Measurements from ENCODE around the gene DUSP12. TPM values are rescaled to one million over a fixed set of nuclear protein-coding genes. Genes with fewer than 3 reads are reported as not detected.

The DUSP12 gene
- total RNA-seq, 1 experiment from 2014 or later = 31.6 TPM

DNA sequence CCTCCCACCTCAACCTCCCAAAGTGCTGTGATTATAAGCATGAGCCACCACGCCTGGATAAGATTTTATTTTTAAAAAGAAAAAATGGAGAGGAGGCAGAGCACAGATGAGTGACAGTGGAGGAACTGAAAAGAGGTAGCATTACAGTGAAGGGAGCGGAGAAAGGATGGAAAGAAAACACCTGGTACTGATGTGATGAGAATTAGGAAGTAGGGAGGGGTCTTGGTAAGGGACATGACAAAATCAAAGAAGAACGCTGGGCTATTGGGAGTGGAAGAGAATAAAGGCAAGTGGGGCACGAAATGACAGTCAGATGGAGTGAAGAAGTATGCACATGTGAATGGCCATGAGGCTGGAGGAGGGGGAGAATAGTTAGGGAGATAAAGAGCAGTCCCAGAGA lies 40.2 kb upstream of the DUSP12 start:
- ChIA-PET CTCF (no interaction called here), RAD21 (ENCODE audit: low non-redundant PET in 1 of 2, low total read pairs in 2 of 2, uncharacterized antibody in 2 of 2, unreplicated experiment in 2 of 2) (no interaction called here), POLR2A (no interaction called here)
- no peak overlapping the region for H3K4me2 ChIP-seq (ENCODE audit: low read length)
- H3K36me3 ChIP-seq (ENCODE audit: control insufficient read depth in 1 of 2, insufficient read depth in 2 of 2, low read length in 2 of 2) = no peaks in the 10 kb centered on the region
- no peak for TF ChIP-seq YY1 (IDR thresholded peaks at IDR 0.05; ENCODE audit: extremely low read depth, insufficient replicate concordance, low read depth, low read length)
- TF ChIP-seq, protein P1, sequence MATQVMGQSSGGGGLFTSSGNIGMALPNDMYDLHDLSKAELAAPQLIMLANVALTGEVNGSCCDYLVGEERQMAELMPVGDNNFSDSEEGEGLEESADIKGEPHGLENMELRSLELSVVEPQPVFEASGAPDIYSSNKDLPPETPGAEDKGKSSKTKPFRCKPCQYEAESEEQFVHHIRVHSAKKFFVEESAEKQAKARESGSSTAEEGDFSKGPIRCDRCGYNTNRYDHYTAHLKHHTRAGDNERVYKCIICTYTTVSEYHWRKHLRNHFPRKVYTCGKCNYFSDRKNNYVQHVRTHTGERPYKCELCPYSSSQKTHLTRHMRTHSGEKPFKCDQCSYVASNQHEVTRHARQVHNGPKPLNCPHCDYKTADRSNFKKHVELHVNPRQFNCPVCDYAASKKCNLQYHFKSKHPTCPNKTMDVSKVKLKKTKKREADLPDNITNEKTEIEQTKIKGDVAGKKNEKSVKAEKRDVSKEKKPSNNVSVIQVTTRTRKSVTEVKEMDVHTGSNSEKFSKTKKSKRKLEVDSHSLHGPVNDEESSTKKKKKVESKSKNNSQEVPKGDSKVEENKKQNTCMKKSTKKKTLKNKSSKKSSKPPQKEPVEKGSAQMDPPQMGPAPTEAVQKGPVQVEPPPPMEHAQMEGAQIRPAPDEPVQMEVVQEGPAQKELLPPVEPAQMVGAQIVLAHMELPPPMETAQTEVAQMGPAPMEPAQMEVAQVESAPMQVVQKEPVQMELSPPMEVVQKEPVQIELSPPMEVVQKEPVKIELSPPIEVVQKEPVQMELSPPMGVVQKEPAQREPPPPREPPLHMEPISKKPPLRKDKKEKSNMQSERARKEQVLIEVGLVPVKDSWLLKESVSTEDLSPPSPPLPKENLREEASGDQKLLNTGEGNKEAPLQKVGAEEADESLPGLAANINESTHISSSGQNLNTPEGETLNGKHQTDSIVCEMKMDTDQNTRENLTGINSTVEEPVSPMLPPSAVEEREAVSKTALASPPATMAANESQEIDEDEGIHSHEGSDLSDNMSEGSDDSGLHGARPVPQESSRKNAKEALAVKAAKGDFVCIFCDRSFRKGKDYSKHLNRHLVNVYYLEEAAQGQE (IDR thresholded peaks at IDR 0.05; ENCODE audit: low read depth) = no peak
- no peak for TF ChIP-seq POLR2AphosphoS5 (IDR thresholded peaks at IDR 0.05; ENCODE audit: low read depth, low read length)
- TF ChIP-seq MAX (IDR thresholded peaks at IDR 0.05) = no peak
- TF ChIP-seq FOSL1 (IDR thresholded peaks at IDR 0.05; ENCODE audit: low read depth) = no peak
- TF ChIP-seq ATF3 (IDR thresholded peaks at IDR 0.05) = no peak
- no peak for TF ChIP-seq ZBTB33 (IDR thresholded peaks at IDR 0.05; ENCODE audit: extremely low read depth, insufficient replicate concordance, low read length)
- no peak for TF ChIP-seq POLR2A (IDR thresholded peaks at IDR 0.05; ENCODE audit: borderline replicate concordance, extremely low read depth, insufficient read depth, insufficient read length)
- TF ChIP-seq ZNF274 (IDR thresholded peaks at IDR 0.05; ENCODE audit: low read depth, low read length) = no peak
- TF ChIP-seq ELF1 (IDR thresholded peaks at IDR 0.05; ENCODE audit: borderline replicate concordance, low read depth) = no peak
- no peak for TF ChIP-seq SRF (IDR thresholded peaks at IDR 0.05; ENCODE audit: low read depth)
- no peak for TF ChIP-seq JUND (IDR thresholded peaks at IDR 0.05)
- no peak for TF ChIP-seq SIN3A (IDR thresholded peaks at IDR 0.05; ENCODE audit: low read depth)
- no peak for TF ChIP-seq EZH2 (IDR thresholded peaks at IDR 0.05)
- no peak for TF ChIP-seq EZH2phosphoT487 (IDR thresholded peaks at IDR 0.05; ENCODE audit: borderline replicate concordance)
- no peak for TF ChIP-seq TCF7L2 (IDR thresholded peaks at IDR 0.05; ENCODE audit: borderline replicate concordance, extremely low read depth, insufficient read depth, insufficient read length)
- TF ChIP-seq, protein P2, sequence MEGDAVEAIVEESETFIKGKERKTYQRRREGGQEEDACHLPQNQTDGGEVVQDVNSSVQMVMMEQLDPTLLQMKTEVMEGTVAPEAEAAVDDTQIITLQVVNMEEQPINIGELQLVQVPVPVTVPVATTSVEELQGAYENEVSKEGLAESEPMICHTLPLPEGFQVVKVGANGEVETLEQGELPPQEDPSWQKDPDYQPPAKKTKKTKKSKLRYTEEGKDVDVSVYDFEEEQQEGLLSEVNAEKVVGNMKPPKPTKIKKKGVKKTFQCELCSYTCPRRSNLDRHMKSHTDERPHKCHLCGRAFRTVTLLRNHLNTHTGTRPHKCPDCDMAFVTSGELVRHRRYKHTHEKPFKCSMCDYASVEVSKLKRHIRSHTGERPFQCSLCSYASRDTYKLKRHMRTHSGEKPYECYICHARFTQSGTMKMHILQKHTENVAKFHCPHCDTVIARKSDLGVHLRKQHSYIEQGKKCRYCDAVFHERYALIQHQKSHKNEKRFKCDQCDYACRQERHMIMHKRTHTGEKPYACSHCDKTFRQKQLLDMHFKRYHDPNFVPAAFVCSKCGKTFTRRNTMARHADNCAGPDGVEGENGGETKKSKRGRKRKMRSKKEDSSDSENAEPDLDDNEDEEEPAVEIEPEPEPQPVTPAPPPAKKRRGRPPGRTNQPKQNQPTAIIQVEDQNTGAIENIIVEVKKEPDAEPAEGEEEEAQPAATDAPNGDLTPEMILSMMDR (IDR thresholded peaks at IDR 0.05 in 2 of 3, conservative IDR thresholded peaks at IDR 0.05 in 1 of 3; ENCODE audit: borderline replicate concordance in 1 of 3, insufficient read depth in 1 of 3, low read depth in 2 of 3, low read length in 2 of 3) = no peak
- TF ChIP-seq CBX3 (IDR thresholded peaks at IDR 0.05; ENCODE audit: low read depth) = no peak
- no peak for TF ChIP-seq EGR1 (IDR thresholded peaks at IDR 0.05; ENCODE audit: low read depth)
- H3K9me3 ChIP-seq (ENCODE audit: control insufficient read depth in 1 of 2, insufficient read depth in 1 of 2, low read depth in 1 of 2, low read length in 2 of 2) = no peaks in the 10 kb centered on the region
- H3K9me2 ChIP-seq (ENCODE audit: insufficient read depth) = no peaks in the 10 kb centered on the region
- H3K27ac ChIP-seq (ENCODE audit: low read depth, low read length) = no peak overlapping the region
- no peak overlapping the region for H2AFZ ChIP-seq (ENCODE audit: low read depth, low read length, poor library complexity, severe bottlenecking)
- no peak overlapping the region for H3K4me3 ChIP-seq (replicated peaks in 1 of 2; ENCODE audit: low read depth in 1 of 2, low read length in 2 of 2)
- DNase-seq (ENCODE audit: low read depth, low spot score) (no peak), ATAC-seq (no peak)
- no TSS peak for BruUV-seq (replicated peaks)
- no peaks in the 10 kb centered on the region for H3K79me2 ChIP-seq (ENCODE audit: insufficient read depth, low read length)
- H3K27me3 ChIP-seq (ENCODE audit: insufficient read depth, low read length) = no peaks in the 10 kb centered on the region
- H3K9ac ChIP-seq (ENCODE audit: low read length) = no peak overlapping the region
- intact Hi-C loops (cut with micrococcal nuclease) = no loop called here
- peaks cover 0 to 11% of the 10 kb centered on the region in 2 experiments; a peak in 2 of 4 replicates for H3K4me1 ChIP-seq (ENCODE audit: control insufficient read depth in 1 of 2, insufficient read depth in 2 of 2, low read length in 2 of 2)
- no peaks in the 10 kb centered on the region for H4K20me1 ChIP-seq (ENCODE audit: insufficient read depth)

Data from HCT116 (cell line).